ENCODE data around the gene SLC9A3. TPM values are rescaled to one million over a fixed set of nuclear protein-coding genes. Genes with fewer than 3 reads are reported as not detected.

The SLC9A3 gene
- total and polyA plus RNA-seq, 7 donors = 0.81 to 1.7 (median 1.2) TPM

DNA sequence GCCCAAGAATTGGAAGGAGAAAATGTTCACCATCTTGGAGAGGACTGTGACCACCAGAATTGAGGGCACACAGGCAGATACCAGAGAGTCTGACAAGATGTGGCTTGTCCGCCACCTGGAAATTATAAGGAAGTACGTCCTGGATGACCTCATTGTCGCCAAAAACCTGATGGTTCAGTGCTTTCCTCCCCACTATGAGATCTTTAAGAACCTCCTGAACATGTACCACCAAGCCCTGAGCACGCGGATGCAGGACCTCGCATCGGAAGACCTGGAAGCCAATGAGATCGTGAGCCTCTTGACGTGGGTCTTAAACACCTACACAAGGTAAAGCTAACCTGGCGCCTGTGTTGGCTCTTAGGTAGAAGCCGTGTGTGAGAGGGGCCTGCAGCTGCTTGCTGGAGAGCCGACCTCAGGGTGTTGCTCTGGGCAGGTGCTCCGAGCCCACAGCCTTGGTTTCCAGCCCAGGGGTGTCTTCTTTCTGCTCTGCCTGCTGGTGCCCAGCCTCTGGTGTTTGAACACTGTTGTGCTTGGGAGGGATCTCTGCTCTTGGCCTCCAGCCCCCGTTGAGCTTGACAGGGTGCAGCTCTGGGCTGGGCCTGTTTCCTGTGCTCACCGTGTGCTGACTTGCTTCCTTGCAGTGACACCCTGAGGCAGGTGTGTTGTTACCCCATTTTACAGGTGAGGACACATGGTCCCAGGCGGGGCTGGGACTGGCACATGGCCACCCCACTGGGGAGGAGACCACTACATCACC is 70.3 kb downstream of the SLC9A3 start:
- Histone ChIP-seq H3K27ac (no peak overlapping the region), H3K27me3 (ENCODE audit: insufficient read depth in 3 of 3, low read length in 2 of 3) (no peaks in the 10 kb centered on the region), H3K4me1 (no peaks in the 10 kb centered on the region), H3K36me3 (ENCODE audit: insufficient read depth in 1 of 2, low read depth in 1 of 2) (peaks cover 14 to 94% of the 10 kb centered on the region in 2 donors), H3K4me3 (no peak overlapping the region), H3K9me3 (peaks cover 12% of the 10 kb centered on the region)
- ATAC-seq (no peak), DNase-seq (peak in 1 of 2 donors; percentile 32)
- WGBS, 3 donors = 80 to 90% (median 84%) methylated on average over 16 of the region's 16 CpGs
- intact Hi-C loops (cut with DNase I) = no loop called here
- TF ChIP-seq, protein P1, sequence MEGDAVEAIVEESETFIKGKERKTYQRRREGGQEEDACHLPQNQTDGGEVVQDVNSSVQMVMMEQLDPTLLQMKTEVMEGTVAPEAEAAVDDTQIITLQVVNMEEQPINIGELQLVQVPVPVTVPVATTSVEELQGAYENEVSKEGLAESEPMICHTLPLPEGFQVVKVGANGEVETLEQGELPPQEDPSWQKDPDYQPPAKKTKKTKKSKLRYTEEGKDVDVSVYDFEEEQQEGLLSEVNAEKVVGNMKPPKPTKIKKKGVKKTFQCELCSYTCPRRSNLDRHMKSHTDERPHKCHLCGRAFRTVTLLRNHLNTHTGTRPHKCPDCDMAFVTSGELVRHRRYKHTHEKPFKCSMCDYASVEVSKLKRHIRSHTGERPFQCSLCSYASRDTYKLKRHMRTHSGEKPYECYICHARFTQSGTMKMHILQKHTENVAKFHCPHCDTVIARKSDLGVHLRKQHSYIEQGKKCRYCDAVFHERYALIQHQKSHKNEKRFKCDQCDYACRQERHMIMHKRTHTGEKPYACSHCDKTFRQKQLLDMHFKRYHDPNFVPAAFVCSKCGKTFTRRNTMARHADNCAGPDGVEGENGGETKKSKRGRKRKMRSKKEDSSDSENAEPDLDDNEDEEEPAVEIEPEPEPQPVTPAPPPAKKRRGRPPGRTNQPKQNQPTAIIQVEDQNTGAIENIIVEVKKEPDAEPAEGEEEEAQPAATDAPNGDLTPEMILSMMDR (IDR thresholded peaks at IDR 0.05) = no peak

DNA sequence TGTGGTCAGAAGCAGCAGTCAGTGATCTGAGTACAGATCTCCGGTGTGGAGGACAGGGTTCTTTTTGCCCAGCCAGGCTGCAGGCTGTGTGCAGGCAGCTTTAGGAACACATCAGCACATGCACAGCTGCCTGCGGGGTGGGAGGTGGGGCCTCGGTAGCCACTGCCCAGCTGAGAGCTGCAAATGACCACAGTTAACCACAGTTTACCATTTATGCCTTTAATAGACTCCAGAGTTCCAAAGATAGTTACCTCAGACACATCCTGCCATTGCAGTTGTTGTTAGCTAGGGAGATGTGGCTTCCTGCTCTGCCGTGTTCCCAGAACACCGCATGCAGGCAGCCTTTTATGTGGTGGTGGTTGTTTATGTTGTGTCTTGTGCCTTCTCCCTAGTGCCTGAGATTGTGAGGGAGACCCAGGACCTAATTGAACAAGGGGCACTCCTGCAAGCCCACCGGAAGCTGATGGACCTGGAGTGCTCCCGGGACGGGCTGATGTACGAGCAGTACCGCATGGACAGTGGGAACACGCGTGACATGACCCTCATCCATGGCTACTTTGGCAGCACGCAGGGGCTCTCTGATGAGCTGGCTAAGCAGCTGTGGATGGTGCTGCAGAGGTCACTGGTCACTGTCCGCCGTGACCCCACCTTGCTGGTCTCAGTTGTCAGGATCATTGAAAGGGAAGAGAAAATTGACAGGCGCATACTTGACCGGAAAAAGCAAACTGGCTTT is 71.1 kb downstream of the SLC9A3 start:
- TF ChIP-seq, protein P1 (IDR thresholded peaks at IDR 0.05) = no peak
- ATAC-seq (no peak), DNase-seq (peak in 1 of 2 donors; percentile 14)
- H3K4me1 ChIP-seq = no peaks in the 10 kb centered on the region
- intact Hi-C loops (cut with DNase I) = no loop called here
- no peak overlapping the region for H3K4me3 ChIP-seq
- H3K27me3 ChIP-seq (ENCODE audit: insufficient read depth in 3 of 3, low read length in 2 of 3) = no peaks in the 10 kb centered on the region
- H3K36me3 ChIP-seq (ENCODE audit: insufficient read depth in 1 of 2, low read depth in 1 of 2) = peaks cover 8 to 94% of the 10 kb centered on the region in 2 donors
- no peak overlapping the region for H3K27ac ChIP-seq
- WGBS, 3 donors = 97 to 98% (median 97%) methylated on average over 17 of the region's 17 CpGs
- peaks cover 12% of the 10 kb centered on the region for H3K9me3 ChIP-seq

DNA sequence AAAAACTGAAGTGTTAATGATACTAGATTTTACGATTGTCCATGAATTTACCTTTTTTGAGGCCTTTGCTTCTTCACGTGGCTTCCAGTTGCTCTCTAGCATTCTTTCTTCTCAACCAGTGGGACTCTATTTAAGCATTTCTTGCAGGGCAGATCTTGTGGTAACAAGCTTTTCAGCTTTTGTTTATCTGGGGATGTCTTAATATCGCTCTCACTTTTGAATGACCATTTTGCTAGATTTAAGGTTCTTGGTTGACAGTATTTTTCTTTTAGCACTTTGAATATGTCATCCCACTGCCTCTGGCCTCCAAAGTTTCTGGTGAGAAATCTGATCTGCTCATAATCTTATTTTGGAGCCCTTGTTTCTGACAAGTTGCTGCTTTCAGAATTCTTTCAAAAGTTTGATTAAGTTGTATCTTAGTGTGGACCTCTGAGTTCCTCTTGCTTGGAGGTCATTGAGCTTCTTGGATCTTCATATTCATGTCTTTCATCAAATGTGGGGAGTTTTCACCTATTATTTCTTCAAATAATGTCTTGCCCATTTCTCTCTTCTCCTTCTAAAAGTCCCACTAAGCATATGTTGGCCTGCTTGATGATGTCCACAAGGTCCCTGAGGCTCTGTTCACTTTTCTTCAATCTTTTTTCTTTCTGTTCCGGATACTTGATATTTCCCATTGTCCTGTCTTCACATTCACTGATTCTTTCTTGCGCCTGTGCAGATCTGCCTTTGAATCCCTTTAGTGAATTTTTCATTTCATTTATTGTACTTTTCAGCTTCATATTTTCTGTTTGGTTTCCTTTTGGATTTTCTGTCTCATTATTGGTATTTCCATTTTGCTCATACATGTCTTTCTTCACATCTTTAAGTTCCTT is 72.4 kb downstream of the SLC9A3 start:
- intact Hi-C loops (cut with DNase I) = no loop called here
- TF ChIP-seq, protein P1 (IDR thresholded peaks at IDR 0.05) = no peak

DNA sequence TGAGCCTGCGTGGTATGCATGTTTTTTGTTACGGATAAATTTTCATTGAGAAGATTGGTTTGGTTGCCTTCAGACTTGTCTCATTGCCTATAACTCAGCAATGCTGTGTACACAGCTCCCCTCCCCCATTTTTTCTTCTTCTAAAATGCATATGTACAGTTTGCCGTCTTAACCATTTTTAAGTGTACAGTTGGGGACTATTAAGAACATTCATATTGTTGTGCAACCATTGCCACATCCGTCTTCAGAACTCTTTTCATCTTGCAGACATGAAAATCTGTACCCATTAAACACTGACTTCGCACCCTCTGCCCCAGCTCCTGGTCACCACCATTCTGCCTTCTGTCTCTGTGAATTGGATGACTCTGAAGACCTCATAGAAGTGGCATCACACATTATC is 75.1 kb downstream of the SLC9A3 start:
- Histone ChIP-seq H3K9me3 (peaks cover 12% of the 10 kb centered on the region), H3K4me3 (no peak overlapping the region), H3K27ac (no peak overlapping the region), H3K36me3 (ENCODE audit: insufficient read depth in 1 of 2, low read depth in 1 of 2) (peaks cover 10 to 79% of the 10 kb centered on the region in 2 donors), H3K4me1 (peaks cover 2% of the 10 kb centered on the region), H3K27me3 (ENCODE audit: insufficient read depth in 3 of 3, low read length in 2 of 3) (no peaks in the 10 kb centered on the region)
- ATAC-seq (no peak), DNase-seq (no peak)
- 89 to 94% (median 92%) methylated on average over 5 of the region's 5 CpGs for WGBS, 3 donors
- intact Hi-C loops (cut with DNase I) = loop anchor here in 1 of 2 donors (10.0 kb wide), 1 partner anchor 456 kb away; no protein-coding TSS in a partner anchor
- TF ChIP-seq, protein P1 (IDR thresholded peaks at IDR 0.05) = no peak

More for the DNA sequence above, 72.4 kb downstream of the SLC9A3 start:
- no peaks in the 10 kb centered on the region for H3K4me1 ChIP-seq
- H3K4me3 ChIP-seq = no peak overlapping the region
- DNase-seq = no peak
- H3K9me3 ChIP-seq = peaks cover 12% of the 10 kb centered on the region
- H3K27ac ChIP-seq = no peak overlapping the region
- no peak for ATAC-seq
- 79 to 91% (median 80%) methylated on average over 5 of the region's 5 CpGs for WGBS, 3 donors
- H3K36me3 ChIP-seq (ENCODE audit: insufficient read depth in 1 of 2, low read depth in 1 of 2) = peaks cover 10 to 94% of the 10 kb centered on the region in 2 donors
- no peaks in the 10 kb centered on the region for H3K27me3 ChIP-seq (ENCODE audit: insufficient read depth in 3 of 3, low read length in 2 of 3)

Data from psoas muscle (tissue), 8 donors.